Measurements from ENCODE around the gene VDAC2. TPM values are rescaled to one million over a fixed set of nuclear protein-coding genes. Genes with fewer than 3 reads are reported as not detected.
A peak's percentile ranks its signal among the peaks of the same experiment; 100 is the strongest.

VDAC2 gene
- total and polyA plus RNA-seq, 2 experiments from 2014 or later, result 167 to 190 TPM

DNA sequence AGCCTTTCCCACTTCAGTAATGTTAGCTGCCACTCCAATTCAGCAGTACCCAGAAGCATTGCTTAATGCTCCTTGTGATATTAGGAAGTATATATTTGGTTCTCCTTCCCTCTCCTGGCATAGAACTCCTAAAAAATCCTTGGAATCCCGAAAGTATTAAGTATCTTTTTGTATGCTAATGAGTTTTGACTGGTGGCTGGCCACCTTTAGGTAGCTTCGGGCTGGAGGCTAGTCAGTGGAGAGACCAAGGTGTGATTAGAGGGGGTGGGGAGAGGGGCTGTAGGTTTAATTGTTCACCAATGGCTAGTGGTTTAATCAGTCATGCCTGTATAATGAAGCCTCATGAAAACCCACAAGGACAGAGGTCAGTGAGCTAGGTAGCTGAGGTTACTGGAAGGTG is 12.9 kb downstream of the VDAC2 start:
- Histone ChIP-seq H2AFZ (no peak overlapping the region), H3K9me2 (replicated peaks; ENCODE audit: insufficient read depth) (no peaks in the 10 kb centered on the region), H3K79me2 (peaks cover 87% of the 10 kb centered on the region), H3K27me3 (no peaks in the 10 kb centered on the region), H3K27ac (peak overlapping the region; percentile 85), H3K9me3 (ENCODE audit: low read depth) (no peaks in the 10 kb centered on the region), H4K20me1 (ENCODE audit: insufficient read depth, poor library complexity, severe bottlenecking) (peaks cover 41% of the 10 kb centered on the region), H3K4me1 (ENCODE audit: insufficient read depth) (peaks cover 51% of the 10 kb centered on the region), H3K4me2 (no peak overlapping the region), H3K36me3 (replicated peaks; ENCODE audit: insufficient read depth, low read depth) (no peaks in the 10 kb centered on the region), H3K4me3 (no peak overlapping the region)
- DNase-seq (ENCODE audit: low spot score), result no peak
- WGBS (ENCODE audit: low lambda C conversion rate, missing lambda C conversion rate), result 62% methylated on average over 2 of the region's 2 CpGs
- TF ChIP-seq, protein P1, sequence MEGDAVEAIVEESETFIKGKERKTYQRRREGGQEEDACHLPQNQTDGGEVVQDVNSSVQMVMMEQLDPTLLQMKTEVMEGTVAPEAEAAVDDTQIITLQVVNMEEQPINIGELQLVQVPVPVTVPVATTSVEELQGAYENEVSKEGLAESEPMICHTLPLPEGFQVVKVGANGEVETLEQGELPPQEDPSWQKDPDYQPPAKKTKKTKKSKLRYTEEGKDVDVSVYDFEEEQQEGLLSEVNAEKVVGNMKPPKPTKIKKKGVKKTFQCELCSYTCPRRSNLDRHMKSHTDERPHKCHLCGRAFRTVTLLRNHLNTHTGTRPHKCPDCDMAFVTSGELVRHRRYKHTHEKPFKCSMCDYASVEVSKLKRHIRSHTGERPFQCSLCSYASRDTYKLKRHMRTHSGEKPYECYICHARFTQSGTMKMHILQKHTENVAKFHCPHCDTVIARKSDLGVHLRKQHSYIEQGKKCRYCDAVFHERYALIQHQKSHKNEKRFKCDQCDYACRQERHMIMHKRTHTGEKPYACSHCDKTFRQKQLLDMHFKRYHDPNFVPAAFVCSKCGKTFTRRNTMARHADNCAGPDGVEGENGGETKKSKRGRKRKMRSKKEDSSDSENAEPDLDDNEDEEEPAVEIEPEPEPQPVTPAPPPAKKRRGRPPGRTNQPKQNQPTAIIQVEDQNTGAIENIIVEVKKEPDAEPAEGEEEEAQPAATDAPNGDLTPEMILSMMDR (IDR thresholded peaks at IDR 0.05; ENCODE audit: poor library complexity), result no peak
- TF ChIP-seq EZH2 (IDR thresholded peaks at IDR 0.05; ENCODE audit: borderline replicate concordance) (no peak), EZH2phosphoT487 (IDR thresholded peaks at IDR 0.05; ENCODE audit: low read depth, severe bottlenecking, unreplicated experiment) (no peak)

DNA sequence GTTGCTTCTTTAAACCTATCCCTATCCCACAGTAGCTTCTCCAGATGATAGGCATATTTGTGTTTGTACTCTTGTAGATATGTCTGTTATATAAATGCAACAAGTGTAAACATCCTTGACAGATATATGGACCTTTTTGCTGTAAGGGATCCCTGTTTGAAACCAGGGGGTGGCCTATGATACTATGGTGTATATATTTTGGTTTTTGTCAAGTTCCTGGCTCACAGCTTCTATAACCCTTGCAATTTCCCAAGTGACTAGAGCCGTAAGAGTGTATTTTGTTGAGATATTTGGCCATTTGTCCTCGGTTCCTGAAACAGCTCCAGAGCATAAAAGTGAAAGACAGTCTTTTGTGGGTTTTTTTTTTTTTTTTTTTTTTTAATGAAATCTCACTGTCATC is 15.5 kb downstream of the VDAC2 start:
- no peak for TF ChIP-seq EZH2 (IDR thresholded peaks at IDR 0.05; ENCODE audit: borderline replicate concordance)
- TF ChIP-seq, protein P1 (IDR thresholded peaks at IDR 0.05; ENCODE audit: poor library complexity), result no peak
- no peak for TF ChIP-seq EZH2phosphoT487 (IDR thresholded peaks at IDR 0.05; ENCODE audit: low read depth, severe bottlenecking, unreplicated experiment)
- WGBS (ENCODE audit: low lambda C conversion rate, missing lambda C conversion rate), result 70% methylated on average over 2 of the region's 2 CpGs
- H2AFZ ChIP-seq, result no peak overlapping the region
- H3K79me2 ChIP-seq, result peaks cover 79% of the 10 kb centered on the region
- H3K9me2 ChIP-seq (replicated peaks; ENCODE audit: insufficient read depth), result no peaks in the 10 kb centered on the region
- H3K4me3 ChIP-seq, result no peak overlapping the region
- peaks cover 59% of the 10 kb centered on the region for H3K4me1 ChIP-seq (ENCODE audit: insufficient read depth)
- no peaks in the 10 kb centered on the region for H3K27me3 ChIP-seq
- no peaks in the 10 kb centered on the region for H3K9me3 ChIP-seq (ENCODE audit: low read depth)
- H4K20me1 ChIP-seq (ENCODE audit: insufficient read depth, poor library complexity, severe bottlenecking), result peaks cover 37% of the 10 kb centered on the region
- DNase-seq (ENCODE audit: low spot score), result no peak
- H3K36me3 ChIP-seq (replicated peaks; ENCODE audit: insufficient read depth, low read depth), result no peaks in the 10 kb centered on the region
- peak overlapping the region; percentile 85 for H3K27ac ChIP-seq
- H3K4me2 ChIP-seq, result peak overlapping the region; percentile 62

DNA sequence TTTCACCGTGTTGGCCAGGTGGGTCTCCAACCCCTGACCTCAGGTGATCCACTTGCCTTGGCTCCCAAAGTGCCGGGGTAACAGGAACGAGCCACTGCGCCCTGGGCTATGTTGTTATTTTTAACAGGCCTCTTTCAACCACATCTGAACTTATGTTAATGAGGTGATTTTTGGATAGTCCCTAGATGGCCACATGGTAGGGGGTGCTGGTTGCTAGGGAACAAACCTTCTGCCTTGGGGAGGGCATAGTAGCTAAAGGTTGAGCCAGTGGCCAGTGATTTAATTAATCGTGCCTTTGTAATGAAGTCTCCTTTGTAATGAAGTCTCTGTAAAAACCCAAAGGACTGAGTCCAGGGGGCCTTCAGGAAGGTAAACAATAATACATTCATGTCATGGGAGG is 16.1 kb downstream of the VDAC2 start:
- Histone ChIP-seq H3K4me3 (no peak overlapping the region), H3K27ac (peak overlapping the region; percentile 85), H4K20me1 (ENCODE audit: insufficient read depth, poor library complexity, severe bottlenecking) (peaks cover 37% of the 10 kb centered on the region), H3K79me2 (peaks cover 73% of the 10 kb centered on the region), H3K27me3 (no peaks in the 10 kb centered on the region), H3K4me2 (no peak overlapping the region), H3K36me3 (replicated peaks; ENCODE audit: insufficient read depth, low read depth) (no peaks in the 10 kb centered on the region), H2AFZ (no peak overlapping the region), H3K4me1 (ENCODE audit: insufficient read depth) (peaks cover 59% of the 10 kb centered on the region), H3K9me3 (ENCODE audit: low read depth) (no peaks in the 10 kb centered on the region), H3K9me2 (replicated peaks; ENCODE audit: insufficient read depth) (no peaks in the 10 kb centered on the region)
- 85% methylated on average over 5 of the region's 5 CpGs for WGBS (ENCODE audit: low lambda C conversion rate, missing lambda C conversion rate)
- DNase-seq (ENCODE audit: low spot score), result no peak
- TF ChIP-seq, protein P1 (IDR thresholded peaks at IDR 0.05; ENCODE audit: poor library complexity), result no peak
- TF ChIP-seq EZH2 (IDR thresholded peaks at IDR 0.05; ENCODE audit: borderline replicate concordance), result no peak
- TF ChIP-seq EZH2phosphoT487 (IDR thresholded peaks at IDR 0.05; ENCODE audit: low read depth, severe bottlenecking, unreplicated experiment), result no peak

DNA sequence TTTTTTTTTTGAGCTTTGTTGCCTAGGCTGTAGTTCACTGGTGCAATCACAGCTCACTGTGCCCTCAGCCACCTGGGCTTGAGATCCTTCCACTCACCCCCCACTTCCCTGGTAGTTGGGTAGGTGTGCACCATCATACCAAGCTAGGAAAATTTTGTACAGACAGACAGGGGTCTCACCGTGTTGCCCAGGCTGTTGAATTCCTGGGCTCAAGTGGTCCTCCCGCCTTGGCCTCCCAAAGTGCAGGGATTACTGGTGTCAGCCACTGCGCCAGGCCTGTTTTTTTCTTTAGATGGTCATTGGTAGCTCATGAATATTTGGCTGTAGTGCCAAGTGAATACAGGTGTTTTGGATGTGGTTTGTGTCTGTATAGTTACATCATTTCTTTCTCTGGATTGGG is 17.7 kb downstream of the VDAC2 start:
- Histone ChIP-seq H3K9me3 (ENCODE audit: low read depth) (no peaks in the 10 kb centered on the region), H3K27me3 (no peaks in the 10 kb centered on the region), H3K36me3 (replicated peaks; ENCODE audit: insufficient read depth, low read depth) (no peaks in the 10 kb centered on the region), H3K9me2 (replicated peaks; ENCODE audit: insufficient read depth) (no peaks in the 10 kb centered on the region), H3K4me1 (ENCODE audit: insufficient read depth) (peaks cover 53% of the 10 kb centered on the region), H3K4me3 (no peak overlapping the region), H2AFZ (no peak overlapping the region), H4K20me1 (ENCODE audit: insufficient read depth, poor library complexity, severe bottlenecking) (peaks cover 37% of the 10 kb centered on the region), H3K79me2 (peaks cover 58% of the 10 kb centered on the region), H3K27ac (peak overlapping the region; percentile 29), H3K4me2 (no peak overlapping the region)
- TF ChIP-seq, protein P1 (IDR thresholded peaks at IDR 0.05; ENCODE audit: poor library complexity), result no peak
- TF ChIP-seq EZH2phosphoT487 (IDR thresholded peaks at IDR 0.05; ENCODE audit: low read depth, severe bottlenecking, unreplicated experiment), result no peak
- TF ChIP-seq EZH2 (IDR thresholded peaks at IDR 0.05; ENCODE audit: borderline replicate concordance), result no peak
- no peak for DNase-seq (ENCODE audit: low spot score)
- WGBS (ENCODE audit: low lambda C conversion rate, missing lambda C conversion rate), result 92% methylated on average over 3 of the region's 3 CpGs
